ENCODE measurements around the gene AHNAK.
"Not testable (repeated sequence)": the region's sequence is repeated elsewhere in the genome, so short reads cannot be mapped to it uniquely, and the experiment has no call there.

The AHNAK gene

GRCh38 chr11:62400281-62400680 is 146.3 kb downstream of the AHNAK start:
- DNase-seq = no peak

DNA sequence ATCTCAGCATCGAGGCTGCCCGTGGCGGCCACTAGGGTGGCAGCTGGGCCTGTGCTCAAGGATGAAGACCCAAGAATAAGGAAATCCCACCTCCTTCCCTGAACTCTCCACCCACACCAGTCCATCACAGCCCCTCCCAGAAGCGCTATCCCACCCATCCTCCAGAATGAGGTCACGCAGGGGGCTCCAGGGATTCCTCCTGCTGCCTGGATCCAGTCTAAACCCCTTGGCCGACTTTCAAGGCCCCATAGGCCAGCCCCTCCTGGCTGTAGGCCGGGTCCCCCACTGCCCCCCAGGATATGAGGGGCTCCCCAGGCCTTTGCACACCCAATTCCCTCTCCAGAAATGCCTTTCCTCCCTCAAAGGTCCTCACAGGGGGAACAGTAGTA is 146.7 kb downstream of the AHNAK start:
- DNase-seq = no peak

- no peak for DNase-seq
These were observed 147.3 kb downstream of the AHNAK start for GRCh38 chr11:62399172-62399877.

DNA sequence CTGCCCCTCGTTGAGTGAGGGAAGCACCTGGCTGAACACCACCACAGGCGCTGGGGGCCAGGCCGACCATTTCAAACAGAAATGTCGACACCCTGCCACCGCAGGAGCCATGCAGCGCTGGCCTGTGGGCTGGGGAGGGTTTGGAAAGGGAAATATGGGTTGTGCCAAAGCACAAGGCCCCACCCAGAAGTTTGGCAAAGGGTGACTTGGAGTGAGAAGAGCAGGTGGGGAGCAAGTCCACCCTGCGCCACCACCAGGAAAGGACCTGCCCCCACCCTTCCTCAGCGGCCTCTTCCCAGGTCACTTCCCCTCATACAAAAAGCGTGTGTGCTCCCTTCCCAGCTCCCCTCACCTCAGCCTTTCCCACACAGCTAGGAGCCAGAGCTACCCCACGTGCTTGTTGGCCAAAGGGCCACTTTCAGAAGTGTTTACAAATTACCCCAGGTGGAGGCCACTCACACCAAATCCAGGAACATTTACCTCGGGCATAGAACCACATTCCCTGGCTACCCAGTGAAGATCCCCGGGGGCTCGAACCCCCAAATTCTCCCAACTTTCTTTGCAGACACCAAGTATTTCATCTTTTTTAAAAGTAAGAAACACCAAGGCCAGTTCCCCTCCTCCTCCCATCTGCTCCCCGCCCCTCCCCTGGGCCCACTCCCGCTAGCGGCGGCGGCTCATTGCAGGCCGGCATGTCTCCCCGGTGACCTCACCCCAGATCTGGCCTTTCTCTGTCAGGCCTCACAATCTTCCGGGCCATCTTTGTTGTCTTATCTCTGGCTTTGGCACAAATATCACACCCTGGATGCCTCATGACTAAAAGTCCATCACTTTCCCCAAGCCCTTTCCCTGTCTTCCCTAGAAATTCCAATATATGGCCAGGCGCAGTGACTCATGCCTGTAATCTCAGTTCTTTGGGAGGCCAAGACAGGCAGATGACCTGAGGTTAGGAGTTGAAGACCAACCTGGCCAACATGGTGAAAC is 148.3 kb downstream of the AHNAK start:
- DNase-seq = no peak

DNA sequence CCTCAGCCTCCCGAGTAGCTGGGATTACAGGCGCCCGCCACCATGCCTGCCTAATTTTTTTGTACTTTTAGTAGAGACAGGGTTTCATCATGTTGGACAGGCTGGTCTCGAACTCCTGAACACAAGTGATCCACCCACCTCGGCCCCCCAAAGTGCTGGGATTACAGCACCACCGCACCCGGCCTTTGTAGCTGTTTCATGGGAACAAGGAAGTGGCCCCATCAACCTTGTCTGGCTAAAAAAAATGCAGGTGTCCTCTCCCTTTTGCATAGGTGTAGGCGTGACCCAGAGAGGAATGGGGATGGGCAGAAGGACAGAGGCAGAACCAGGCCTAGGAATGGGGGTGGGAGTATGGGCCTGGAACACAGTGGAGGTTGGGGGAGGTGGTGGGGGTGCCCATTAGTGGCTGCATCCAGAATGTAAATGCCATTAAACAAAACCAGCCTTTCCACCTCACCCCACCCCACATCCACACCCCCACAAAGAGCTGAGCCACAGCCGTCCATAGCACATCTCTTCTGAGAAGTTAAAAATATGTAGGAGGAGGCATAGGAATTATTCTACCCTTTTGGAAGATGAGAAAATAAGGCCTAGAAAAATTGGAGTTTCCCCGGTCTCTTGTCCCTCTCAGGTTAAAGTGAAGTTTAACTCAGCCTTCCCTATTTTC is 150.6 kb downstream of the AHNAK start:
- no peak for DNase-seq

GRCh38 chr11:62394825-62395538 is 151.6 kb downstream of the AHNAK start:
- peak; percentile 70 for DNase-seq

DNA sequence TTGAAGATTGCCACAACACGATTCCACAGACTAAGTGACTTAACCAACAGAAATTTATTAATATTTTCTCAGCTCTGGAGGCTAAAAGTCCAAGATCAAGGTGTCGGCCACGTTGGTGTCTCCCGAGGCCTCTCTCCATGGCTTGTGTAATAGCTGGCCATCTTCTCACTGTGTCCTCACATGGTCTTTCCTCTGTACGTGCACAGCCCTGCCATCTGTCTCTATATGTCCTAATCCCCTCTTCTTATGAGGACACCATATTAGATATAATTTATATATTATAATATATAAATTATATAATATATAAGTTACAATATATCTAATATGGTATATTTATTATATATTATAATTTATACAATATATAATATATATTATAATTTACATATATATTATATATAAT is 152.9 kb downstream of the AHNAK start:
- DNase-seq = no peak

DNA sequence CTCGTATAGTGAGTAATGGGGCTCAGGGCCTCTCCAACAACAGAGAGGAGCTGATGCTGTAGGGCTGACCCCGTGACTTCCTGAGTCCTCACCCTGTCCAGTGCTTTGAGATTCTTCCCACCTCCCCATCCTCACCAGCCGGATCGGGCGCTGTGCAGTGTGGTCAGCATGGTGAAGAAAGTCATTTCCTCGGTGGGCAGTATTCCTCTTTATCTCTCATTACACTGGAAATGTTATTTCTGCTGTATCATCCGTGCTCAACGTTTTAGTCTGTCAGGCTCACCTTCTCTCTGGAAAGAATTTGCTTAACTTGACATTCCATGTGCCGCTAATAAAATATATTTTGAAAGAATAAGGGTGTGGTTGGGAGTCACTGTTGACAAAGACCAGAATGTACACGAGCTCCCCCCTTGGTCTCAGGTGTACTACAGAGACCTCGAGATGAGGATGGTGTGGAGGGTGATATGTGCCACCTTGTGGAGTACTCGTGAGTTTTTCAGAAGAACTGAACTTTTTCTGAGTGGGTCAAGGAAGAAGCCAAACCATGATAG is 153.5 kb downstream of the AHNAK start:
- DNase-seq = no peak

GRCh38 chr11:62392506-62392905 is 154.1 kb downstream of the AHNAK start:
- DNase-seq = no peak

DNA sequence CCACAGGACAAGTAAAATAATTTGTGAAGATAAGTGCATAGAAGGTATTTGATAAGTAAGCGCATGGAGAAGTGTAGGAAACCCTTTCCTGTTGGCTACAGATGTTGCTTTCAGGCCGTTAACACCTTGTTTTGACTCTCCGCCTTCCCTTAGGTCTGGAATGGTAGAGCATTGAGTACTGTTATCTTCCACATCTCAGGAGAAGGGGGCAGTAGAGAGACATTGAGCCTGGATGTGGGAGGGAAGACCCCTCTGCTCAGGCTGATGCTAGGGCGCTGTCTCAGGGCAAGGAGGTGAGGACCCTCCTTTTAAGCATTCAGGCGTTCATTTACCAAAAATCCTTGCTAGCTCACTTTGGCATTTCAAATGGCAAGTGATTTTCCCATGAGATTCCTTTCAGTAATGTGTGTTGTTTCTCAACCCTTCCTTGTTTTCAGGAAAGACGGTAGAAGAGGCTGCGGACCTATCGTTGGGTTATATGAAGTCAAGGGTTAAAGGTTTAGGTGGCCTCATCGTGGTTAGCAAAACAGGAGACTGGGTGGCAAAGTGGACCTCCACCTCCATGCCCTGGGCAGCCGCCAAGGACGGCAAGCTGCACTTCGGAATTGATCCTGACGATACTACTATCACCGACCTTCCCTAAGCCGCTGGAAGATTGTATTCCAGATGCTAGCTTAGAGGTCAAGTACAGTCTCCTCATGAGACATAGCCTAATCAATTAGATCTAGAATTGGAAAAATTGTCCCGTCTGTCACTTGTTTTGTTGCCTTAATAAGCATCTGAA is 154.8 kb downstream of the AHNAK start:
- no peak for DNase-seq

DNA sequence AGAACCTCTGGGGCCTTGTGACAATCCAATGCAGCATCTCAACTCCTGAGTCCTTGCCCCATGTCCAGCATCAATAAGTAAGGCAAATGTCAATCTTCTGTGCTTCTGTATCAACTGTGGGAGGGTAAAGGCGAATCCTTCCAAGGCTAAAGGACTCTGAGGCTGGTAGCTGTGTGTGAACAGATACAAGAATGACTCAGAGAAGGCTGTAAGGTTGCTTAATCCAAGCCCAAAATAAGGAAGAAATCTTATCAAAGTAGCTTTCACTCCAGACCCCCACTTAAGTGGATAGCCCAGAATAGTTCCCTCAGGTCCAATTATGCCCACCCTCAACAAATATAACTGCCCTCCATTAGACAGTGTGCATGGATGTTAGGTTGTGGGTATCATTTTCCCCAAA is 155.9 kb downstream of the AHNAK start:
- no peak for DNase-seq

GRCh38 chr11:62390237-62390636 is 156.4 kb downstream of the AHNAK start:
- DNase-seq = no peak

GRCh38 chr11:62388999-62389398 is 157.6 kb downstream of the AHNAK start:
- no peak for DNase-seq

DNA sequence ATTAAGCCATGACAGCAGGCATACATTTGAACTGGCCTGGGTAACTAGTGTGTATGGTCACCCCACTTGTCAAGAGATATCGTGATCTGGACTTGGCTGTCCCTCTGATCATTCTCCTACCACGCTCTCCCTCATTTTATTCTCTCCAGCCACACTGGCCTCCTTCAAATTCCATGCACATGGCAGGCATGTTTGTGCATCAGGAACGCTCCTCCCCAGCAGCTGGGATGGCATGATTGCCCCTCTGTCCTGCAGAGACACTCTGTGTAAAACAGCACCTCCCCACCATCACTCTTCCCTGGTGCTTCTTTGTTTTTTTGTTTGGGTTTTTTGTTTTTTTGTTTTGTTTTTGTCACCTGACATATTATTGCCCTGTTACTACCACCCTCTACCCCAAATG is 159.2 kb downstream of the AHNAK start:
- DNase-seq = no peak

DNA sequence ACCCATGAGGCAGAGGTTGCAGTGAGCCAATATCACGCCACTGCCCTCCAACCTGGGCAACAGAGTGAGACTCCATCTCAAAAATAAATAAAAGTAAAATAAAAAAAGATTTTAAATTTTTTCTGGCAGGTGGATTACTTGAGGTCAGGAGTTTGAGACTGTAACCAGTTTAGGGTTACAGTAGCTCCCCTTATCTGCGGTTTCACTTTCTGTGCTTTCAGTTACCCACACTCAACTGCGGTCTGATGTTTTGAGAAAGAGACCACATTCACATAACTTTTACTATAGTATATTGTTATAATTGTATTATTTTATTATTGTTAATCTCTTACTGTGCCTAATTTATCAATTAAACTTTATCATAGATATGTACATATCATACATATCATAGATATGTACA is 160.5 kb downstream of the AHNAK start:
- not testable (repeated sequence) for DNase-seq

GRCh38 chr11:62383822-62384221 is 162.8 kb downstream of the AHNAK start:
- no peak for DNase-seq

Data from NCI-H2107 (cell line).